SK-N-DZ (cell line): ENCODE results near the gene RASGRP2.

Experiments
- DNase-seq: peaks from one replicate; pipeline ENCODE4 v3.0.0-alpha.2; 2015; ENCODE audit warnings: low spot score

The RASGRP2 gene

GRCh38 chr11:64771861-64772260 is 27.9 kb upstream of the RASGRP2 start:
- no peak for DNase-seq

DNA sequence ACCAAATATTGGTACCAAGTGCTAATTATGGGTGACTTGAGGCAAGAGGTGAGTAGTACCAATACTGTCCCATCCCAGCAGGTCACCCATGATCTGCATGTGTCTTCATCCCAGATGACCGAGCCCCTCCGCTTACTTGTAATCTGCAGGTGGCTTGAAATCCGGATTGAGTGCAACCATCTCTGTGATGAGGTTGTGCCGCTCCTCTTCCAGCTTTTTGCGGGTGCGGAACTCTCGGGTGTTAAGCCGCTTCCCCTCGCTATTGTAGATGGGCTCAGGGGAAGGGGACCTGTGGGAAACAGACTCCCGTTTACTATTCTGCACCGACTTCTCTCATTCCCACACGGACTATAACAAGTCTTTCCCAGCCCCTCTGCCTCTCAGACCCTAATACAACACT is 26.2 kb upstream of the RASGRP2 start:
- no peak for DNase-seq

GRCh38 chr11:64769283-64769682 is 25.3 kb upstream of the RASGRP2 start:
- no peak for DNase-seq

- DNase-seq, result no peak
These were observed 24.4 kb upstream of the RASGRP2 start for GRCh38 chr11:64768300-64768694.

DNA sequence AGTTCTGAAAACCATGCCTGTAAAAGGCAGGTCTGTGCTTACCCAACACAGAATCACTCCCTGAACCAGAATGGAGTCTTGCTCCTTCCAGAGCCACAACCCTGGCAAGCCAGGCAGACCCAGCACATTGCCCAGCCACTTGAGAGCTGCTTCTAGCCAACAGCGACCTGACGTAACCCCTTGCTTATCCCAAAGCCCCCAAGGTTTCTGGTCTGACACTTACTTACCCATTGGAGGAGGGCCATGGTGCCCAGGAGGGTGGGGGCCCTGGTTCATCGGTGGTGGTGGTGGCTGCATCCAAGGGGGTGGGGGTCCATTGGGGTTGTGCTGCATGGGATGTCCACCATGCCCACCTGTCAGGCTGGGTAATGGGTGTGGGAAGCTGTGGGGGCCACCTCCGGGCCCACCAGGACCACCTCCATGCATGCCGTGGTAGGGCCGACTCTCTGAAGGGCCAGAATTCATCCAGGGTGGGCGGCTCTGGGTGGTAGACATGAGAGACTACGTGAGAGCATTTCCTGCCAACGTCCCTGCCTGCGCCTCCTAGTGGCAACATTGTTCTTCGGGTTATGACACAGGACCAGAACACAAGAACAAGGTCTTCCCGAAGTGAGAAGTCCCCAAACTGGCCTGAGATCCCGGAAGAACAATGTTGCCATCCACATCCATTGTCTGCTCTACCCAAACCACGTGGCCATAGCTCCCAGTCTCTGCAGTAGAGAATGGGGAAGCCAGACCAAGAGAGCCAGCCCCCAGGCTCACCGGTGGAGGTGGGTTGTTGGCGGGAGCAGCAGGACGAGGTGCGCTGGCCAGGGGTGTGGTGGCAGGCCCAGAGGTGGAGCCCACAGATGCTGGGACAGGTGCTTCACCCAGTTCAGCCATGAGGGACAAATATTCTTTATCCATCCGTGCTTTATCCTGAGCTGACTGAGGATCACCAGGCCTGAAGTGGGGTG is 23.7 kb upstream of the RASGRP2 start:
- DNase-seq, result peak; percentile 71

- no peak for DNase-seq
These were observed 22.9 kb upstream of the RASGRP2 start for GRCh38 chr11:64766881-64767280.

- no peak for DNase-seq
These were observed 22.1 kb upstream of the RASGRP2 start for GRCh38 chr11:64765851-64766665.

- DNase-seq, result no peak
These were observed 21.4 kb upstream of the RASGRP2 start for GRCh38 chr11:64765291-64765850.

- no peak for DNase-seq
These were observed 20.8 kb upstream of the RASGRP2 start for GRCh38 chr11:64764753-64765152.

- no peak for DNase-seq
These were observed 20.2 kb upstream of the RASGRP2 start for GRCh38 chr11:64764040-64764611.

GRCh38 chr11:64763526-64764039 is 19.6 kb upstream of the RASGRP2 start:
- no peak for DNase-seq

DNA sequence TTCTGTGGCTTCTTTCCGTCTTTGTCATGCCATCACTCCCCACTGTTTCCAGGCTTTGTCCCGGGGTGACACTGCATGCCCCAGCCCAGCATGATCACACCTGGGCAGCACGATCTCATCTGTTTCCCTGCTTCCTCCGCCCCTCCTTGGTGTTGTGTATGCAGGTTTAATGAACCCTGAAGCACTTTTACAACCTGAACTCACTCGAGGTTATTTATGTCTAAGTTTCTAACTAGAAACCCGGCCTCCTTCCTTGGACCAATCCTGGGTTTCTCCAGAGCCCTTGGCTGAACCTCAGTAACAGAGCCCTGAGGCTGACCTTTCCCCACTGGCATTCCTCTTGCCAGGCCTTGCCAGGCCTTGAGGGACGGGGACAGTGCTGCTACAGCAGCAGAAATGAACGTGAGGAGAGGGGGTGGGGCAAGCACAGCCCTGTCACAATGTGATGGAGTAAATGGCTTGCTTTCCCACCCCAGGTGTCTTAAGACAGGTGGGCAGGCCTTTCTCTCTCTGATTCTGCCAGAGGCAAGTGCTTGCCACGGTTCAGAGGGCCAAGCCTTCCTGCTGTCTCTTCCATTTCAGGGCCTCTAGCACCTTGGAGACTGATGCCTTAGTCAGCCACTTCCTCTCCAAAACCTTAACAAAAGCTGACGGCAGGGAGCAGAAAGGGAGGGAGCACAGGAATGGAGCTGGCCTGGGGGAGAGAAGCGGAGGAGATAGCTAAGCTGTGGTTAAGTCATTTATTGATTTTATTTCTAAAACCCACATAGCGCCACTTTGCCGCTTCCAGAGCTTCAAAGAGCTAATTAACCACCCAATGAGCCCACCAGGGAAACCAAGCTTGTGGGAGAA is 19.0 kb upstream of the RASGRP2 start:
- no peak for DNase-seq

GRCh38 chr11:64762277-64762673 is 18.3 kb upstream of the RASGRP2 start:
- DNase-seq, result no peak

- DNase-seq, result no peak
These were observed 16.9 kb upstream of the RASGRP2 start for GRCh38 chr11:64760759-64761420.

DNA sequence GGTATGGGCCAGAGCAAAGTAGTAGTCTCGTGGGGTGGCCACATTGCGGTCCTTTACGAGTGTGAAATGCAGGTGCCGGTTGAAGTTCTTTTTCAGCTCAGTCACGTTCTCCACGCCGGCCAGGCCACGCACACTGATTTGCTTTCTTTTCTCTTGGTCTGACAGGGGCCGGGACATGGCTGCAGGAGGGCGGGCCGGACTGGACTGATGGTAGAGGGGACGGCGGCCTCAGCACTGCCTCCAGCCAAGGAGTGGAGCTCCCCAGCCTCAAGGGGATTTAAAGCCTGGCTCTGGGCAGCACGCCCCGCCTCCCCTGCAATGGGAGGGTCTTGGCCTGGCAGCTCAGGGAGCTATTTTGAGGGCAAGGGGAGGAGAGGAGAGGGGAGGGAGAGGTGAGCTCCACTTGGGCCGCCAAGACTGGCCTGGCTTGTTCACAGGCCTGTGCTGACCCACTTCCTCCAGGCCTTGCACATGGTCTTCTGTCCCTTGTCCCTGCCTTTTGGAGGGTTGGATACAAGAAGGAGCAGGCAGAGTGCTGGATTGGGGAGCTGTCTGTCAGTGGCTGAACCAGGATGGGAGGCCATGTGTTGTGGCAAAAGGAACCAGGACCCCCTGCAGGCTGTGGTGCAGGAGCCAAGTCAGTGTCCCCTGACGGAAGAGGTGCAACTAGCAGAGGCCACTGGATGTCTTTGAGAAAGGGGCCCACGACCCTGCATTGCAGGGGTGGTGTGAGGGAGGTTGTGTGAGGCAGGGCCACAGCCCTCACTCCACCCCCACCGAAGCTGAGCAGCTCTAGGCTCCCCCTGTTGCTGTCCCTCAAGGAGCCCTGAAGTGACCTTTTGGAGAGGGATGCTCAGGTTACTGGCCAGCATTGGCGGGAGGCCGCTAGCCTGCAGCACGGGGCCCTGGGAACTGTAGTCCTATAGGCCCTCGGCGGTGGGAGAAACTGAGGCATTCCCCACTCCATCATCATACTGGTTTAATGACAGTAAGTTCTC is 16.1 kb upstream of the RASGRP2 start, which contains the start of gene PYGM:
TSS of gene PYGM (minus strand) at position 253 of the 998 bp plus-strand sequence. CDS start at position 177, 76 bp downstream.
- DNase-seq, result peak; percentile 86

GRCh38 chr11:64759131-64759721 is 15.3 kb upstream of the RASGRP2 start:
- DNase-seq, result peak; percentile 59

DNA sequence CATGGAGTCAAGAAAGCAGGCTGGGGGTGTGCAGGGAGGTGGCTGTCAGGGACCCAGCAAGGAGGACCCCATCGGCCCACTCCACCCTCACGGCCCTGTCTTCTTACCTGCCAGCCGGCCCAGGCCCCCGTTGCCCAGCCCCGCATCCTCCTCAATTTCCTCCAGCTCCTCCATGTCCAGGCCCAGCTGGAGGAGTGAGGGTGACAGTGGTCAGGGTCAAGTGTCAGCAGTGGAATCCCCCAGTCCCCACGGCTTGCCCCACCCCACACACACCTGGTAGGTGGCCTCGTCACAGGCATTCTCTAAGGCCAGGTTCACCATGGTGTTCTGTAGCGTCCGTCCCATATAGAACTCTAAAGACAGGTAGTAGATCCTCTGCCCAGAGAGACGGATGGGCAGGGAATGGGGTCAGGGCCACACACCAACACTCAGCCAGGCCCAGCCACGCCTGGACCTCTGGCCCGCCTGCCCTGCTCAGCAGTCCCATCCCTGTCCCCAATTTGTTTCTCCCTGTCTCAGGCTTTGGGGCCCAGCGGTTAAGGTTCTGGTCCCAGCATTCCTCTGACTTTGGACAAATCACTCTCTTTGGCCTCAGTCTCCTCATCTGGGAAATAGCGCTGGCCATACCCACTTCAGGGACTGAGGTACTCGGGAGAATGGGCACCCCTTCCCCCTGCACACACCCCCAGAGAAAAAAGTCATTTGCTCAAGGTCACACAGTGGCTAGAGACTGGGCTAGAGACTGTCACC is 14.6 kb upstream of the RASGRP2 start:
- no peak for DNase-seq
